ENCODE measurements around the gene VAV2.
A peak's percentile ranks its signal among the peaks of the same experiment; 100 is the strongest.
"Not testable (repeated sequence)": the region's sequence is repeated elsewhere in the genome, so short reads cannot be mapped to it uniquely, and the experiment has no call there.

Gene VAV2

GRCh38 chr9:133763272-133764183, 228.6 kb downstream of the VAV2 start:
- DNase-seq: no peak

DNA sequence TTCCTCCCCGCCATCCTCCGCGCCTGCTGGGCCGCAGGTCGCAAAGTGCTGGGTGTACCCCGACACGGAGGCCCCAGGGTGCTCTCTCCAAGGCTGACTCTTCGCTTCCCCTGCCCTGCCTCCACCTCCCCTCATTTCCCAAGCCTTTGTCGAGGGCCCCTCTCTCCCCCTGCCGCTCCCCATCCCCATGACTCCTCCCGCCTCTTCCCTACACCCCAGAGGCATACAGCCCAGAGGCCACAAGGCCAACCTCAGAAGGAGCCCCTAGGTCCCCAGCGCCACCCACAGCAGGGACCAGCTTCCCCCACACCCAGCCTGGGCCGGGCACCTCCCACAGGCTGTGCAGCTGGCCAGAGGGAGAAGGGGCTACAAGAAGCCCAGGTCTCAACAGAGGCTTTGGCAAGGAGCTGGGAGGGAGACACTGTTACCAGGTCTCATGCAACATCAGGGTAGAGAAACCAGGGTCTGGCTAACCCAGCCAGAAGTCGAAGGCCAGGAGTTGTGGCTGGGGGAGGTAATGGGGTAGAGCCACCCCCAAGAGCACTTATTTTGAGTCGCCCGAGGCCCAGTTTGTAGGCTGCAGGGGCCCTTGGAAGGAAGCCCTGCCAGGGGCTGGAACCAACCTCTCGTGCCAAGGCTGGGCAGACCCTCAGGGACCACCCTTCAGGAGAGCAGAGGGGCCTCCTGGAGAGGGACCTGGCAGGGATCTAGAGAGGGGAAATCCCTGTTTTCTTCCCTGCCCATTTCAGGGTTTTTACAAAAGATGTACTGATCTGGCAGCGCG, 229.4 kb downstream of the VAV2 start:
- no peak for DNase-seq

DNA sequence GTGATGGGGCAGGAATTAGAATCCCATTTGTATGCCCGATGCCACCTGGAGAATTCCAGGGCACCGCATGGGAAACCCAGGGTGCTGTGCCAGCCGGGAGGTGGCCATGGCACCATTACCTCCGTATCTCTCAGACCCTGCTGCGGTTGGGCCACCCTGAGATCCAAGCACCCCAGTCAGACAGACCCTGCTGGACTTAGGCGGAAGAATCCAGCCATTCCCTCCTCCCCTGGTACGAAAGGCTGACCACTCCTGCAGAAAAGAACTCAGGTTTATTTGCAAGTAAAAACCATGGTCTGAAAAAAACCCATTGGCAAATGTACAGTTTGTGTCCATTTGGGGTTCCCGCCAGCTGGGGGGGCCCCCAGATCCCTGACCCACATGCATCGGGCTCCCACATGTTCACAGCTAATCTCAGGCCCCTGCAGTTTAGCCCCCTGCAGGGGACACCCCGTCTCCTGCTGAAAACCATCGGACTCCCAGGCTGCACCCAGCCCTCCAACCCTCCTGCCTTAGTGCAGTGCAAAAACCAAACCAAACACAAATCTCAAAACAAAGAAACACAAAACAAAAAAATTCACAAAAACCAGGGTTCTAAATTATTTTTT, 230.4 kb downstream of the VAV2 start:
- DNase-seq: no peak

GRCh38 chr9:133760713-133761290, 231.3 kb downstream of the VAV2 start:
- no peak for DNase-seq

DNA sequence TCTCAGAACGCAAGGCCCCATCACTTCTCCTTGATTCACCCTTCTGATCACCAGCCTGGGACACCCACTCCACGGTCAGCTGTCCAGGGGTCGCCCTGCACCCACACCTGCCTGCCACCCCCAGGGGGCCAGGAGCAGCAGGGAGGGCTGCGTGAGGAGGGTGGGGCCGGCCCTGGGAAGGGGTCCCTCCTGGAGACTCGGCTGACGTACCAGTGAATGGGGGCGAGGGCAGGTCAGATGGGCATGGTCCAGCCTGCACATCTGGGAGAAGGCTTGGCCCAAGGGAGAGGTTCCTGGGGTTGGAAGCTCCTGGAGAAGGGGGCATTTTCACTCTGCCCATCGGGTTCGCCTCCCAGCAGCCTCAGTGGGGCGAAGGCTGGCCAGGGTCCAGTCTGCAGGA, 232.2 kb downstream of the VAV2 start:
- DNase-seq: no peak

DNA sequence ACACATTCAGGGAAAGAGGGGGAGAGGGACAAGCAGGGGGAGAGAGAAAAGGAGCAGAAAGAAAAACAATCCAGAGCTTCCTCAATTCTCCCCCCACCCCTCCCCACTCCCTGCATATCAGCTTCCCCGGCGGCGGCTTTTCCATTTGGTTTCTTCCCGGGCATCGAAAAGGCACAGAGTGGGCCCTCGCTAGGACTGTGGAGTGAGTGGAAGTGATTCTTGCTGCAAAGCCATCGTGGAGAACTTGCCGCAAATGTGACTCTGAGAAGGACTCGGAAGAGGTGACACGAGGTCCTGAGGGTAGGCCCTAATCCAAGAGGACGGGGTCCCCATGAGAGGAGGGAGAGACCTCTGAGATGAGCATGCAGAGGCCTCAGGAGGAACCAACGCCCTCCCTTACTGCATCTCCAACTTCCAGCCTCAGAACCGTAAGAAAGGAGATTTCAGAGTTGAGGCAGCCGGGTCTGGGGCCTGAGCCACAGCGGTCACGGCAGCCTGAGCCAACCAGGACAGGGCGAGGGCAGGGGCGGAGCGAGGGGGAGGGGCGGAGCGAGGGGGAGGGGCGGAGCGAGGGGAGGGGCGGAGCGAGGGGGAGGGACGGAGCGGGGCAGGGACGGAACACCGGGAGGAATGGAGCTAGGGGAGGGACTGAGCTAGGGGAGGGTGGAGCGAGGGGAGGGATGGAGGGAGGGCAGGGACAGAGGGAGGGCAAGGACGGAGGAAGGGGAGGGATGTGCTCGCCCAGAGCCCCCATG, 232.8 kb downstream of the VAV2 start:
- DNase-seq: no peak

GRCh38 chr9:133758228-133758627, 233.9 kb downstream of the VAV2 start:
- no peak for DNase-seq

- DNase-seq: no peak
Measured at GRCh38 chr9:133754688-133755227, 237.4 kb downstream of the VAV2 start.

- no peak for DNase-seq
Measured at GRCh38 chr9:133754187-133754586, 237.9 kb downstream of the VAV2 start.

GRCh38 chr9:133752739-133753446, 239.2 kb downstream of the VAV2 start:
- no peak for DNase-seq

DNA sequence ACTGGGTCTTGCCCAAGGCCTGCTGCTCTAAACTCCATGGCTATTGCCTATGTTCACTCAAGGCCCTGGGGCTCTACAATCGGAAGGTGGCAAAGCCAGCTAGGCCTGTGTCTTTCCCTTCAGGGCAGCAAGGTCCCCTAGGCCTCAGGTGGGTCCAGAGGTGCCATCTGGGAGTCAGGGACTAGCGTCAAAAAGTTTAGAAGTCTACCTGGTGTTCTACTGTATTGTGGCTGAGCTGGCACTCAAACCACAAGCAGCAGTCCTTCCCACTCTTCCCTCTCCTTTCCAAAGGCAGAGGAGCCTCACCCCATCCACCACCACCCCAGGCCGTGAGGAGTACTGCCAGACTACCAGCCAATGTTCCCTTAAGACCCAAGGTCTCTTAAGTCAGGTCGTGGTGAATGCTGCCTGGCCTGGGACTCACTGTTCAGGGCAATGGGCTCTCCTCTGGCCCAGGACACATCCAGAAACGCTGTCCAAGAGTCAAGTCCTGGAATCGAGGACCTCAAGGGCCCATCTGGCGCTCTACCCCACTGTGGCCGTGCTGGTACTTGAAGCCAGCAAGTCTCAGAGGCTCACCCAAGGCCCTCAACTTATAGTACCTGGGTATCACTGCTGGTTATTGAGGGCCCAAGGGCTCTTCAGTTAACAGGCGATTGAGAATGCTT, 241.0 kb downstream of the VAV2 start:
- no peak for DNase-seq

GRCh38 chr9:133747309-133747708, 244.8 kb downstream of the VAV2 start:
- DNase-seq: no peak

GRCh38 chr9:133744528-133744927, 247.6 kb downstream of the VAV2 start:
- DNase-seq: not testable (repeated sequence)

- peak; percentile 71 to 78 for DNase-seq
Measured at GRCh38 chr9:133742849-133743444, 249.2 kb downstream of the VAV2 start.

DNA sequence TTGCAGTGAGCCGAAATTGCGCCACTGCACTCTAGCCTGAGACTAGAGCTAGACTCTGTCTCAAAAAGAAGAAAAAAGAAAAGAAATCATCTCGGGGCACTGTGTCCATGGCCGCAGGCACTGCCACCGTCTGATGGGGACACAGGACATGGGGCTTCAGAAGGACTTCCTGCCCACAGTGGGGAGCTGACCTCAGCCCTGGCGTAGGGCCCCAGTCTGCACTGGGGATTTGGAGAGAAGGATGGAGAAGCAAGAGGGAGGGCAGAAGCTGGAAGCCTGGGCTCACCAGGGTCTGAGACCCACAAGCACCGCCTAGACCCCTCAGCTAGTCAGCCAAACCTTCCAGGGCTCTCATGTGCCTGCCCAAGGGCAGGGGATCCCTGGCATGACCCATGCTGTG, 249.9 kb downstream of the VAV2 start:
- DNase-seq: no peak

- DNase-seq: no peak
Measured at GRCh38 chr9:133741716-133742115, 250.4 kb downstream of the VAV2 start.

- peak in 1 of 2 donors; percentile 70 for DNase-seq
Measured at GRCh38 chr9:133740911-133741310, 251.2 kb downstream of the VAV2 start.

GRCh38 chr9:133739408-133740280, 252.5 kb downstream of the VAV2 start:
- peak; percentile 2 to 38 for DNase-seq

DNA sequence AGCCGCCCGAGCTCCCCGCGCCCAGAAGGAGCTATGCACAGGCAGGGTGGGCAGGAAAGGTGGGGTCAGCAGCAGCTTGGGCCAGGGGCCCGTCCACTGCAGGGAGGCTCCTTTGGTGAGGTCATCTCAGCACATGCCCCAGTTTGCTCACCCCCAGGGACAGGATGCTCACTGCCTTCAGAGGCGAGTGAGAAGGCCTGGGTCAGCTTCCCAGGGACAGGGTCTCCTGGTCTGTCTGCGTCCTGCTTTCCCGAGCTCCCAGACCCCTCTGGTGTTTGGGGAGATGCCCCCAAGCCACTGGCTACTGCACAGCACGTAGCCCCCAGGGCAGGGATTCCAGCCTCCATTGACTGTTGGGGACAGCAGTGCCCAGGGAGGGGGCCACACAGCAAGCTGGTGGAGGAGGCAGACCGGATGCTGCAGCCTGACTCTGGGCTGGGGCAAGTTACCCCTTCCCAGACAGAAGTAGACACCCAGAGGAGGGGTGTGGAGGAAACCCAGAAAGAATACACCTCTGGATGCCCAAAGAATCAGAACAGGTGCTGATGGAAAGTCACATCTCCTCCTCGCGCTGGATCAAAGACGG, 253.4 kb downstream of the VAV2 start:
- DNase-seq: no peak

Data from inflammatory macrophage (primary cell).